Pancreas (tissue), 10 donors: Measurements from ENCODE around the gene PRIM1. TPM values are rescaled to one million over a fixed set of nuclear protein-coding genes. Genes with fewer than 3 reads are reported as not detected.

ENCODE experiments used
- ATAC-seq, 4 donors: fragments of 200-7000 bp; cut with Tn5 transposase; one replicate each; pipeline versions ENCODE4 v1.8.0 to v1.9.1; 2020; ENCODE audit warnings: mild to moderate bottlenecking in 4 of 4, moderate library complexity in 4 of 4
- DNase-seq, 6 donors: peaks; one replicate each; pipeline ENCODE4 v3.0.0-alpha.2; 2020
- FAIRE-seq: peaks from 2 replicates; lab custom pipeline; 2012; peaks lifted over from hg19 to GRCh38; lab: Jason Lieb, UNC
- H3K27ac ChIP-seq, 4 donors: fragments of 200-600 bp; sonication (generic); 1 replicate in 3 of 4; 2 replicates in 1 of 4; pipeline versions ENCODE4 v1.5.0 to v1.8.0; 2020
- H3K27me3 ChIP-seq, 4 donors: fragments of 200-600 bp; one replicate each; pipeline ENCODE4 v1.8.0; 2021
- H3K36me3 ChIP-seq, 3 donors: fragments of 200-600 bp; sonication (generic) in 1 of 3; one replicate each; pipeline versions ENCODE4 v1.5.0 to v1.8.0; 2020 to 2021
- H3K4me1 ChIP-seq, 3 donors: fragments of 200-600 bp; one replicate each; pipeline ENCODE4 v1.8.0; 2021
- H3K4me3 ChIP-seq, 4 donors: fragments of 200-600 bp; sonication (generic) in 2 of 4; one replicate each; pipeline versions ENCODE4 v1.5.0 to v1.8.0; 2020 to 2021
- H3K9me3 ChIP-seq, 4 donors: fragments of 200-600 bp; one replicate each; pipeline ENCODE4 v1.8.0; 2021
- WGBS, 2 donors: extraction: QIAGEN DNeasy Blood & Tissue Kit; methylation state at CpG; one replicate each; pipeline ENCODE4 v1.1.7; 2013; 5-methylcytosine and 5-hydroxymethylcytosine counted together
- intact Hi-C, 3 donors: fragments of 100-400 bp; cut with DNase I; formaldehyde crosslinking; loops; one replicate each; pipeline versions ENCODE4 v1.11.1 to v1.14.2; 2022
- polyA plus RNA-seq, 2 donors: library from polyadenylated mRNA; stranded (reverse); fragments of 200-250 nt; gene quantifications; one replicate each; pipeline ENCODE4 v1.2.3, GENCODE V29; 2013
- total RNA-seq, 6 donors: library from RNA; stranded (reverse); fragmentation: NEBNext Ultra II Directional in 4 of 6; extraction: Animal tissue kit (Norgen Biotek cat#: 25700) in 4 of 6; gene quantifications; one replicate each; pipeline versions ENCODE4 v1.2.1 to v1.2.4, GENCODE V29; 2021 to 2023
- TF ChIP-seq, protein P1 (sequence below), 4 donors: fragments of 200-600 bp; sonication (generic) in 3 of 4; IDR thresholded peaks; one replicate each; pipeline versions ENCODE4 v1.5.0 to v1.8.0; 2021; ENCODE audit warnings: antibody characterized with exemption in 4 of 4
- donor health status: healthy with polysubstance abuse.
- donor health status: DM: no; HTN: no; CAD: no; lungs with moderate emphysema.
- donor health status: DM: no; HTN: no; CAD: no.
- donor health status: control.
- donor health status: control.
- donor health status: Bipolar disorder and iron deficiency.
- donor health status: DM: yes; HTN: yes; CAD: no.
- donor health status: DM: no; HTN: no; CAD: no.
- donor health status: DM: no; HTN: no; CAD: no.
- donor health status: DM: yes; HTN: yes; CAD: no.

The PRIM1 gene
- total and polyA plus RNA-seq, 8 donors: 2.4 to 6.5 (median 4.2) TPM

DNA sequence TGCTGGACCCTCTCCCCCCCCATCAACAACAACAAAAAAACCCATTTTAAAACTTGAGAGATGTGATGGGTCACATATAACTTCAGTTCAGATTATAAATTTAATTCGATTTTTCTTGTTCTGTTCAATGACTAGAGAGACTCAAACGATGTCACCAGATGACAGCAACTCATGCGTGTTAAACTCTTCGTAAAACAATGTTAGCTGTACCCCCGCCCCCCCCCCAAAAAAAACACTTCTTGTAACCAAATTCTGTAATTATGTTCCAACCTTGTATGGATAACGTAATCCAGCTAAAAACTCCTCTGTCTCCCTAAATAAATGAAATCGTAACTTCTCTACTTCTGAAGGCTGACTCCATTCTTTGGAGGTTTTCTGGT, 26.4 kb downstream of the PRIM1 start:
- 34 to 39% methylated on average over 7 of the region's 7 CpGs for WGBS, 2 donors
- ATAC-seq (no peak), DNase-seq (no peak), FAIRE-seq (no peak)
- H3K27me3 ChIP-seq: no peaks in the 10 kb centered on the region
- H3K4me1 ChIP-seq: peaks cover 14 to 30% (median 24%) of the 10 kb centered on the region in 3 donors
- H3K4me3 ChIP-seq: peak overlapping the region; percentile 70 to 90 (median 82)
- intact Hi-C loops: loop anchor here in 2 of 3 donors (10.0 kb wide), 1 partner anchor 81 kb away; the partner anchor contains the start of gene ATP5F1B (in 2 of the 2)
- TF ChIP-seq, protein P1, sequence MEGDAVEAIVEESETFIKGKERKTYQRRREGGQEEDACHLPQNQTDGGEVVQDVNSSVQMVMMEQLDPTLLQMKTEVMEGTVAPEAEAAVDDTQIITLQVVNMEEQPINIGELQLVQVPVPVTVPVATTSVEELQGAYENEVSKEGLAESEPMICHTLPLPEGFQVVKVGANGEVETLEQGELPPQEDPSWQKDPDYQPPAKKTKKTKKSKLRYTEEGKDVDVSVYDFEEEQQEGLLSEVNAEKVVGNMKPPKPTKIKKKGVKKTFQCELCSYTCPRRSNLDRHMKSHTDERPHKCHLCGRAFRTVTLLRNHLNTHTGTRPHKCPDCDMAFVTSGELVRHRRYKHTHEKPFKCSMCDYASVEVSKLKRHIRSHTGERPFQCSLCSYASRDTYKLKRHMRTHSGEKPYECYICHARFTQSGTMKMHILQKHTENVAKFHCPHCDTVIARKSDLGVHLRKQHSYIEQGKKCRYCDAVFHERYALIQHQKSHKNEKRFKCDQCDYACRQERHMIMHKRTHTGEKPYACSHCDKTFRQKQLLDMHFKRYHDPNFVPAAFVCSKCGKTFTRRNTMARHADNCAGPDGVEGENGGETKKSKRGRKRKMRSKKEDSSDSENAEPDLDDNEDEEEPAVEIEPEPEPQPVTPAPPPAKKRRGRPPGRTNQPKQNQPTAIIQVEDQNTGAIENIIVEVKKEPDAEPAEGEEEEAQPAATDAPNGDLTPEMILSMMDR (IDR thresholded peaks at IDR 0.05): no peak
- H3K36me3 ChIP-seq: peaks cover 0 to 4% (median 0%) of the 10 kb centered on the region in 3 donors
- peak overlapping the region; percentile 64 to 95 (median 89) for H3K27ac ChIP-seq
- H3K9me3 ChIP-seq: no peaks in the 10 kb centered on the region

DNA sequence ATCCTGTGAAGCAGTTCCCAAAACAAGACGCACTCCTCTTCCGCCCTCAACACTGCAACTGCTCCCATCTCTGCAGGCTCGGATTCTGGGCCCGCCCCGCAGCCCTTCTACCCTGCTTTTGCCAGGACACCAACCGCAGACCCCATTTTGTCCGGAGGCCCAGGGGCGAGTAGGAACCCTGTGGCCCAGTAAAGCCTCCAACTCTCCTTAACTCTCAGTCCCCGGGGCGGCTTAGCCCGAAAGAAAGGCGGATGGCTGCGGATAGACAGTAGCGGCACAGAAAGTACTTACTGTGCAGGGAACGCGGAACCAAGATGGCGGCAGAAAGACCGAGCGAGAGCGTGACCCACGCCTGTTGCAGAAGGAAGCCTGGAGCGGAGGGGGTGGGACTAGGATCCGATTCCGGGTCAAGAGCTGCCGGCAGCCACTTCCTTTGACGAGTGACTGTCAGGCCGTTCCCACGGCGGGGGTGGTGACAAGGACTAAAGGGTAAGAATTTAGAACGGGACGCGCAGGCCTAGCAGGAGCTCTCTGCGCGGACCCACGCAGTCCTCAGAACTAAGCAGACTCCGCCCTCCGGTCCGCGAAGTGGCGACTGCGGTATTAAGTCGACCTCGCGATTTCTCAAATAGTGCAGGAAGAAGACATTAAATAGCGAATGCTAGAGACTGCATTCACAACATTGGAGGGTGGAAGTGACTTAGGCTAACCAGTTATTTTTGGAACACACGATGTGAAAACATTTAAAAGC, 27.0 kb downstream of the PRIM1 start, which contains the start of gene NACA:
Gene NACA (minus strand): TSS at position 328 of the 751 bp plus-strand sequence. CDS start 778 bp downstream, outside the sequence.
- peak within 1 kb of the TSS; percentile 64 to 95 (median 89) for H3K27ac ChIP-seq
- peaks cover 0 to 6% (median 0%) of the 10 kb centered on the region in 3 donors for H3K36me3 ChIP-seq
- ATAC-seq (peak; percentile 95 to 97 (median 96)), DNase-seq (peak; percentile 95 to 99 (median 96)), FAIRE-seq (no peak)
- no peaks in the 10 kb centered on the region for H3K9me3 ChIP-seq
- 0 to 1% methylated on average over 46 of the region's 46 CpGs for WGBS, 2 donors
- peak within 1 kb of the TSS; percentile 70 to 90 (median 82) for H3K4me3 ChIP-seq
- no peaks in the 10 kb centered on the region for H3K27me3 ChIP-seq
- H3K4me1 ChIP-seq: peaks cover 14 to 36% (median 30%) of the 10 kb centered on the region in 3 donors
- TF ChIP-seq, protein P1 (IDR thresholded peaks at IDR 0.05): no peak
- intact Hi-C loops: loop anchor here in 2 of 3 donors (10.0 kb wide), 1 partner anchor 80 kb away; the partner anchor contains the start of gene ATP5F1B (in 2 of the 2)

GRCh38 chr12:56724701-56724971, 27.5 kb downstream of the PRIM1 start:
- Histone ChIP-seq H3K36me3 (peaks cover 0 to 9% (median 2%) of the 10 kb centered on the region in 3 donors), H3K4me3 (peak overlapping the region; percentile 70 to 90 (median 82)), H3K27me3 (no peaks in the 10 kb centered on the region), H3K27ac (peak overlapping the region; percentile 64 to 95 (median 89)), H3K9me3 (no peaks in the 10 kb centered on the region), H3K4me1 (peaks cover 14 to 41% (median 31%) of the 10 kb centered on the region in 3 donors)
- TF ChIP-seq, protein P1 (IDR thresholded peaks at IDR 0.05): no peak
- intact Hi-C loops: loop anchor here in 2 of 3 donors (10.0 kb wide), 1 partner anchor 80 kb away; the partner anchor contains the start of gene ATP5F1B (in 2 of the 2)
- DNase-seq (no peak), ATAC-seq (peak; percentile 15 to 35 (median 28)), FAIRE-seq (no peak)
- 0 to 1% methylated on average over 9 of the region's 9 CpGs for WGBS, 2 donors

DNA sequence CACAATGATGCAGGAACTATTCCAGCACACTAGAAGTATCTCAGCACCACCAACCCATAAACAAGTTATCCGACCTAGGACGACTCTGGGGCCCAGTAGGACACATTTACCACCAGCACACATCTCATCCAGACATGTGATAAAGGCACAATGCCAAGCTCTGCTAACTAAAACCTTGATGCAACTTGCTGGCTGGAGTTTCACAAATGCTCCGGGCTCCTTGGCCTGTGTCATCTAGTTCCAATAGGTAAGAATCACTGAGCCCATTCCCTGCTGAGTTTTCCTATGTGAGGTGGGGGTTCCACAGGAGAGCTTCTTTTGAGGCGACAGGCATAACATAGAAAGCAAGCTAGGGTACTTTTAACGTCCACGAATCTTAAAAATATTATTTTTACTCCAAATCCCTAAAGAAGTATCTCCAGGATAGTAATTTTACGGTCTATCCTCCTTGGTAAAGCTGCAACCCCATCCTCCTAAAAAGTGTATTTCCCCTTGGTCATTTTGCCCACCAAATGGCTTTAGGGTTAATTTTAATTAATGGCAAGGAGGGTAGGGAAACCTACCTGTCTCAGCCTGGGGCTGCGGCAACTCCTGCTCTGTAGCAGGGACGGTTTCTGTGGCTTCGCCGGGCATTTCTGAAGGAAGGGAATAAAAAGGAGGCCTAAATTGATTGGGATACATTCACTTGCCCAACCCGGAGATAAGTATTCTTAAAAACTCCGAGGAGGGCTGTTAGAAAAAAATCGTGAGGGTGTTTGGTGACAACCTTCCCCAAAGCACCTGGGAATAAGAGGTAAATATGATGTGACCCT, 28.0 kb downstream of the PRIM1 start:
- Histone ChIP-seq H3K36me3 (peaks cover 0 to 12% (median 5%) of the 10 kb centered on the region in 3 donors), H3K9me3 (no peaks in the 10 kb centered on the region), H3K4me3 (peak overlapping the region; percentile 70 to 90 (median 82)), H3K27ac (peak overlapping the region; percentile 64 to 95 (median 89)), H3K4me1 (peaks cover 14 to 44% (median 31%) of the 10 kb centered on the region in 3 donors), H3K27me3 (no peaks in the 10 kb centered on the region)
- ATAC-seq (peak; percentile 23 to 53 (median 24)), DNase-seq (peak in 4 of 6 donors; percentile 29 to 56 (median 42)), FAIRE-seq (no peak)
- 1% methylated on average over 14 of the region's 14 CpGs for WGBS, 2 donors
- intact Hi-C loops: loop anchor here in 2 of 3 donors (10.0 kb wide), 1 partner anchor 79 kb away; the partner anchor contains the start of gene ATP5F1B (in 2 of the 2)
- TF ChIP-seq, protein P1 (IDR thresholded peaks at IDR 0.05): no peak
